A673 (cell line): ENCODE data around the gene ATRAID. TPM values are rescaled to one million over a fixed set of nuclear protein-coding genes. Genes with fewer than 3 reads are reported as not detected.

Experiments
- BruUV-seq: library from RNA; stranded (reverse); fragments of 400-500 nt; replicated peaks from 2 replicates; lab custom pipeline; 2021; lab: Mats Ljungman, UMichigan
- CTCF ChIA-PET: fragments of 300-600 bp; sonication (Branson Sonifier 250); formaldehyde crosslinking; loops from one replicate; lab custom pipeline; 2022; ENCODE audit warnings: antibody characterized with exemption; lab: Charles Lee
- POLR2A ChIA-PET: fragments of 300-600 bp; sonication (Branson Sonifier 250); formaldehyde crosslinking; loops from one replicate; lab custom pipeline; 2022; ENCODE audit warnings: antibody characterized with exemption; ENCODE audit not compliant: low non-redundant PET; lab: Charles Lee
- DNase-seq: peaks from one replicate; pipeline ENCODE4 v3.0.0-alpha.2; 2015; ENCODE audit warnings: low spot score
- H3K27ac ChIP-seq: fragments of 200-600 bp; sonication (generic); 2 replicates; pipeline ENCODE4 v1.5.1; 2016; ENCODE audit warnings: mixed run types, low read depth, mild to moderate bottlenecking, mixed read lengths, antibody characterized with exemption, low read length; ENCODE audit not compliant: poor library complexity, severe bottlenecking
- H3K27me3 ChIP-seq: fragments of 200-600 bp; sonication (generic); replicated peaks from 2 replicates; pipeline ENCODE4 v1.6.1; 2017; ENCODE audit warnings: mixed run types, low read depth, mild to moderate bottlenecking, mixed read lengths, antibody characterized with exemption, low read length; ENCODE audit not compliant: insufficient read depth, poor library complexity
- H3K36me3 ChIP-seq: fragments of 200-600 bp; sonication (generic); 2 replicates; pipeline ENCODE4 v1.6.1; 2016; ENCODE audit warnings: mixed run types, mild to moderate bottlenecking, mixed read lengths, antibody characterized with exemption, low read length; ENCODE audit not compliant: insufficient read depth, poor library complexity, severe bottlenecking
- H3K4me1 ChIP-seq: fragments of 200-600 bp; sonication (generic); 2 replicates; pipeline ENCODE4 v1.6.1; 2017; ENCODE audit warnings: mixed run types, mild to moderate bottlenecking, mixed read lengths, antibody characterized with exemption, low read length; ENCODE audit not compliant: insufficient read depth, poor library complexity, severe bottlenecking
- H3K4me3 ChIP-seq: fragments of 200-600 bp; sonication (generic); 2 replicates; pipeline ENCODE4 v1.5.1; 2016; ENCODE audit warnings: low read depth, mixed run types, mild to moderate bottlenecking, mixed read lengths, low read length; ENCODE audit not compliant: poor library complexity, severe bottlenecking
- H3K9me3 ChIP-seq: fragments of 200-600 bp; sonication (generic); 2 replicates; pipeline ENCODE4 v1.6.1; 2016; ENCODE audit warnings: mixed run types, low read depth, mild to moderate bottlenecking, mixed read lengths, antibody characterized with exemption, low read length; ENCODE audit not compliant: poor library complexity, severe bottlenecking
- CTCF ChIP-seq: fragments of 300-800, 200-600 bp; sonication (generic); conservative IDR thresholded peaks from 2 replicates; pipeline ENCODE4 v1.5.1; 2017; ENCODE audit warnings: low read depth, mild to moderate bottlenecking, antibody characterized with exemption, low read length, moderate library complexity, mixed read lengths
- EZH2 ChIP-seq: fragments of 200-600 bp; sonication (generic); IDR thresholded peaks from 2 replicates; pipeline ENCODE4 v1.6.1; 2017; ENCODE audit warnings: borderline replicate concordance, low read depth, mild to moderate bottlenecking, mixed read lengths, antibody characterized with exemption, low read length; ENCODE audit not compliant: poor library complexity, severe bottlenecking
- intact Hi-C: fragments of 100-400 bp; cut with micrococcal nuclease; formaldehyde crosslinking; loops from one replicate; pipeline ENCODE4 v1.10.0; 2022; ENCODE audit not compliant: unreplicated experiment
- total RNA-seq: library from RNA; stranded (reverse); gene quantifications from 2 replicates; pipeline ENCODE4 v1.2.3, GENCODE V29; 2021

ATRAID gene
- total RNA-seq, 1 experiment from 2014 or later, result 107 TPM

- TSS peak; percentile 43 for BruUV-seq
- H3K4me1 ChIP-seq, result peaks cover 11% of the 10 kb centered on the region
- CTCF ChIA-PET, result no interaction called here
- H3K36me3 ChIP-seq, result peaks cover 9% of the 10 kb centered on the region
- no peaks in the 10 kb centered on the region for H3K9me3 ChIP-seq
- H3K27me3 ChIP-seq, result peaks cover 4% of the 10 kb centered on the region
- POLR2A ChIA-PET, result no interaction called here
- peak overlapping the region; percentile 80 for H3K27ac ChIP-seq
- TF ChIP-seq CTCF (no peak), EZH2 (no peak)
- intact Hi-C loops, result loop anchor here (5.0 kb wide), 3 partner anchors 39 to 111 kb away; partner anchors contain the start of genes EIF2B4 and SNX17
- no peak for DNase-seq
- peak overlapping the region; percentile 92 for H3K4me3 ChIP-seq
These were observed 49.5 kb downstream of the ATRAID start for GRCh38 chr2:27261241-27261925.

- Histone ChIP-seq H3K9me3 (no peaks in the 10 kb centered on the region), H3K4me3 (peak overlapping the region; percentile 92), H3K27ac (peak overlapping the region; percentile 80), H3K4me1 (peaks cover 11% of the 10 kb centered on the region), H3K27me3 (peaks cover 4% of the 10 kb centered on the region), H3K36me3 (peaks cover 9% of the 10 kb centered on the region)
- TF ChIP-seq CTCF (no peak), EZH2 (no peak)
- ChIA-PET POLR2A (no interaction called here), CTCF (interaction anchor here (0.7 to 1.4 kb wide), 2 partner anchors 18 to 30 kb away, joined by 6 to 11 read pairs; no protein-coding TSS in a partner anchor)
- DNase-seq, result no peak
- BruUV-seq, result no TSS peak
- intact Hi-C loops, result loop anchor here (5.0 kb wide), 3 partner anchors 40 to 110 kb away; partner anchors contain the start of genes EIF2B4 and SNX17
These were observed 50.1 kb downstream of the ATRAID start for GRCh38 chr2:27261926-27262298.

- Histone ChIP-seq H3K4me1 (peaks cover 11% of the 10 kb centered on the region), H3K27ac (peak within 1 kb of the TSS; percentile 80), H3K4me3 (peak within 1 kb of the TSS; percentile 92), H3K9me3 (no peaks in the 10 kb centered on the region), H3K27me3 (peaks cover 4% of the 10 kb centered on the region), H3K36me3 (peaks cover 9% of the 10 kb centered on the region)
- DNase-seq, result peak; percentile 90
- intact Hi-C loops, result loop anchor here (5.0 kb wide), 3 partner anchors 40 to 110 kb away; partner anchors contain the start of genes EIF2B4 and SNX17
- TF ChIP-seq CTCF (0 out of 2 replicates have a peak, but pooled peaks have one; percentile 8), EZH2 (no peak)
- ChIA-PET POLR2A (interaction anchor here (0.6 kb wide), 1 partner anchor 29 kb away, joined by 3 read pairs; no protein-coding TSS in a partner anchor), CTCF (interaction anchor here (0.7 to 1.4 kb wide), 3 partner anchors 17 to 40 kb away, joined by 3 to 11 read pairs (median 6); no protein-coding TSS in a partner anchor)
- BruUV-seq, result no TSS peak
These were observed 50.8 kb downstream of the ATRAID start, which contains the start of gene SLC30A3 for GRCh38 chr2:27262379-27263286. Gene SLC30A3 (minus strand): TSS chr2:27263047. CDS start chr2:27262906, 141 bp downstream.
